Ovary (tissue), 9 donors: ENCODE measurements around the gene UNC5C. TPM values are rescaled to one million over a fixed set of nuclear protein-coding genes. Genes with fewer than 3 reads are reported as not detected.

Experiments used
- DNase-seq, 5 donors: peaks; one replicate each; pipeline ENCODE4 v3.0.0-alpha.2; 2019 to 2020
- H3K27ac ChIP-seq, 2 donors: fragments of 200-600 bp; one replicate each; pipeline versions ENCODE4 v1.5.1 to v1.8.0; 2019 to 2022
- H3K27me3 ChIP-seq: fragments of 200-600 bp; one replicate; pipeline ENCODE4 v1.8.0; 2022
- H3K36me3 ChIP-seq: fragments of 200-600 bp; sonication (generic); one replicate; pipeline ENCODE4 v1.5.1; 2019
- H3K4me1 ChIP-seq: one replicate; pipeline ENCODE4 v1.8.1; 2013; ENCODE audit warnings: mild to moderate bottlenecking, moderate library complexity; ENCODE audit not compliant: insufficient read depth
- H3K4me3 ChIP-seq: fragments of 200-600 bp; sonication (generic); one replicate; pipeline ENCODE4 v1.5.1; 2017
- H3K9me3 ChIP-seq, 2 donors: fragments of 200-600 bp in 1 of 2; sonication (generic) in 1 of 2; one replicate each; pipeline versions ENCODE4 v1.5.1 to v1.8.1; 2013 to 2019; ENCODE audit warnings: mild to moderate bottlenecking in 1 of 2, moderate library complexity in 1 of 2
- EP300 ChIP-seq: sonication (generic); formaldehyde crosslinking; IDR thresholded peaks from one replicate; pipeline ENCODE4 v1.6.1; 2017; ENCODE audit warnings: antibody characterized with exemption
- POLR2A ChIP-seq: fragments of 450-650 bp; IDR thresholded peaks from one replicate; pipeline ENCODE4 v1.6.1; 2017; ENCODE audit warnings: antibody characterized with exemption, mild to moderate bottlenecking, moderate library complexity
- WGBS, 3 donors: extraction: QIAGEN DNeasy Blood & Tissue Kit in 1 of 3; methylation state at CpG; one replicate each; pipeline versions ENCODE4 v1.1.5 to v1.1.7; 2013 to 2017; 5-methylcytosine and 5-hydroxymethylcytosine counted together
- intact Hi-C, 4 donors: fragments of 100-400 bp; cut with DNase I; formaldehyde crosslinking; loops; one replicate each; pipeline versions ENCODE4 v1.11.0 to v1.15.1; 2022 to 2023
- polyA plus RNA-seq, 2 donors: library from polyadenylated mRNA; stranded (reverse); fragments of 200-250 nt in 1 of 2; fragments of 350-450 nt in 1 of 2; fragmentation: Illumina TruSeq in 1 of 2; extraction: RNeasy Lipid Tissue Mini Kit (QIAGEN cat#74804) in 1 of 2; gene quantifications; one replicate each; pipeline ENCODE4 v1.2.3, GENCODE V29; 2013 to 2014
- total RNA-seq, 7 donors: library from RNA; depleted of rRNA in 2 of 7; stranded (reverse); fragments of >200 nt in 2 of 7; fragmentation: NEBNext Ultra II Directional in 3 of 7; extraction: Animal tissue kit (Norgen Biotek cat#: 25700) in 3 of 7; gene quantifications; one replicate each; pipeline versions ENCODE4 v1.1.0 to v1.2.4, GENCODE V29; 2016 to 2023
- TF ChIP-seq, protein P1 (sequence below), 3 donors: fragments of 450-650 bp in 2 of 3; fragments of 200-600 bp in 1 of 3; IDR thresholded peaks; one replicate each; pipeline versions ENCODE4 v1.5.1 to v1.8.0; 2016 to 2022; ENCODE audit warnings: antibody characterized with exemption in 3 of 3, mild to moderate bottlenecking in 1 of 3
- donor health status: DM: no; HTN: no; CAD: no; lungs with moderate emphysema.
- donor health status: DM: no; HTN: no; CAD: no.
- donor health status: Bipolar disorder and iron deficiency.
- donor health status: DM: yes; HTN: yes; CAD: no.
- donor health status: DM: no; HTN: no; CAD: no.
- donor health status: DM: yes; HTN: yes; CAD: no.

UNC5C gene
- total and polyA plus RNA-seq, 9 donors, result 1.8 to 9.4 (median 3.9) TPM

GRCh38 chr4:95432466-95432865 lies 116.3 kb downstream of the UNC5C start:
- no peak overlapping the region for H3K27ac ChIP-seq
- H3K36me3 ChIP-seq, result no peaks in the 10 kb centered on the region
- no peaks in the 10 kb centered on the region for H3K4me1 ChIP-seq
- no peak overlapping the region for H3K4me3 ChIP-seq
- intact Hi-C loops, result no loop called here
- H3K27me3 ChIP-seq, result no peaks in the 10 kb centered on the region
- H3K9me3 ChIP-seq, result no peaks in the 10 kb centered on the region
- DNase-seq, result no peak
- 81 to 89% (median 83%) methylated on average over 1 of the region's 1 CpG for WGBS, 3 donors
- TF ChIP-seq, protein P1, sequence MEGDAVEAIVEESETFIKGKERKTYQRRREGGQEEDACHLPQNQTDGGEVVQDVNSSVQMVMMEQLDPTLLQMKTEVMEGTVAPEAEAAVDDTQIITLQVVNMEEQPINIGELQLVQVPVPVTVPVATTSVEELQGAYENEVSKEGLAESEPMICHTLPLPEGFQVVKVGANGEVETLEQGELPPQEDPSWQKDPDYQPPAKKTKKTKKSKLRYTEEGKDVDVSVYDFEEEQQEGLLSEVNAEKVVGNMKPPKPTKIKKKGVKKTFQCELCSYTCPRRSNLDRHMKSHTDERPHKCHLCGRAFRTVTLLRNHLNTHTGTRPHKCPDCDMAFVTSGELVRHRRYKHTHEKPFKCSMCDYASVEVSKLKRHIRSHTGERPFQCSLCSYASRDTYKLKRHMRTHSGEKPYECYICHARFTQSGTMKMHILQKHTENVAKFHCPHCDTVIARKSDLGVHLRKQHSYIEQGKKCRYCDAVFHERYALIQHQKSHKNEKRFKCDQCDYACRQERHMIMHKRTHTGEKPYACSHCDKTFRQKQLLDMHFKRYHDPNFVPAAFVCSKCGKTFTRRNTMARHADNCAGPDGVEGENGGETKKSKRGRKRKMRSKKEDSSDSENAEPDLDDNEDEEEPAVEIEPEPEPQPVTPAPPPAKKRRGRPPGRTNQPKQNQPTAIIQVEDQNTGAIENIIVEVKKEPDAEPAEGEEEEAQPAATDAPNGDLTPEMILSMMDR (IDR thresholded peaks at IDR 0.05), result no peak
- TF ChIP-seq POLR2A (no peak), EP300 (no peak)

DNA sequence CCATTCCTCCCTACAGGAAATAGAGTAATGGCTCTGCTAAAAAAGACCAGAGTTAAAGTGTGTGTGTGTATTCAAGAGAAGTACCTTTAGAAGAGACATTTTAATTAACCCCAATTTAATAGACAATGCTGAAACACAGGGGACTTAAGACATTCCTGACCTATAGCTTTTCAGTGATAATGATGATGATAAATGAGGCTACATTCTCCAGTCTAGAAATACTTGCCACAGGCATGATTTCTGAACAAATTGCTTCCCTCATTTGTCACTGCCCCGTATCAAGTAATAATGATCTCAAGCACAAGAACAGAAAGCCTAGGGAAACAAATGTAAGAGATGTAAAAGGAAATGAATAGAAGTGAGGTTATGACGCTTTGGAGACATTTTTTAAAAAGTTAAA lies 117.1 kb downstream of the UNC5C start:
- TF ChIP-seq POLR2A (no peak), EP300 (no peak)
- TF ChIP-seq, protein P1 (IDR thresholded peaks at IDR 0.05), result no peak
- 87 to 95% (median 93%) methylated on average over 2 of the region's 2 CpGs for WGBS, 3 donors
- Histone ChIP-seq H3K9me3 (no peaks in the 10 kb centered on the region), H3K27me3 (no peaks in the 10 kb centered on the region), H3K4me1 (no peaks in the 10 kb centered on the region), H3K4me3 (no peak overlapping the region), H3K27ac (no peak overlapping the region), H3K36me3 (no peaks in the 10 kb centered on the region)
- no peak for DNase-seq
- intact Hi-C loops, result no loop called here

DNA sequence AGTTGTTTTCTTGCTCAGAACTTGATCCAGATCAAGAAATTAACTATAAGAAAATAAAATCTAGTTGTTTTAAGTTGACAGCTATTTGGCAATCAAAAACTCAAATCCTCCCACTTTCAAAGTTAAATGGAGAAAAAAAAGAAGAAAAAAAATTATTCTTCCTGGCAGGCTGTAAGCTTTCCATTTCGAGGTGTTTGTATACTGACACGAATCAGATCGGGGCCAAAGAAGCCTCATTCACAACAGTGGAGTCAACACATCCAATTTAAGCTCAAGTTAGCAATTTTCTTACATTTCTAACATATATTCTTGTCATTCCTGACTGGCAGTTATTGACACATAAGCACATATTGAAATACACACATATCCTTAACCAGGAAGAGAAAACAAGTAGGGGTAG lies 119.4 kb downstream of the UNC5C start:
- no peaks in the 10 kb centered on the region for H3K9me3 ChIP-seq
- intact Hi-C loops, result no loop called here
- no peak overlapping the region for H3K27ac ChIP-seq
- no peak for TF ChIP-seq POLR2A
- TF ChIP-seq, protein P1 (IDR thresholded peaks at IDR 0.05), result no peak
- no peak for TF ChIP-seq EP300
- no peaks in the 10 kb centered on the region for H3K36me3 ChIP-seq
- no peaks in the 10 kb centered on the region for H3K27me3 ChIP-seq
- no peak for DNase-seq
- 67 to 85% (median 83%) methylated on average over 3 of the region's 3 CpGs for WGBS, 3 donors
- H3K4me1 ChIP-seq, result no peaks in the 10 kb centered on the region
- no peak overlapping the region for H3K4me3 ChIP-seq

DNA sequence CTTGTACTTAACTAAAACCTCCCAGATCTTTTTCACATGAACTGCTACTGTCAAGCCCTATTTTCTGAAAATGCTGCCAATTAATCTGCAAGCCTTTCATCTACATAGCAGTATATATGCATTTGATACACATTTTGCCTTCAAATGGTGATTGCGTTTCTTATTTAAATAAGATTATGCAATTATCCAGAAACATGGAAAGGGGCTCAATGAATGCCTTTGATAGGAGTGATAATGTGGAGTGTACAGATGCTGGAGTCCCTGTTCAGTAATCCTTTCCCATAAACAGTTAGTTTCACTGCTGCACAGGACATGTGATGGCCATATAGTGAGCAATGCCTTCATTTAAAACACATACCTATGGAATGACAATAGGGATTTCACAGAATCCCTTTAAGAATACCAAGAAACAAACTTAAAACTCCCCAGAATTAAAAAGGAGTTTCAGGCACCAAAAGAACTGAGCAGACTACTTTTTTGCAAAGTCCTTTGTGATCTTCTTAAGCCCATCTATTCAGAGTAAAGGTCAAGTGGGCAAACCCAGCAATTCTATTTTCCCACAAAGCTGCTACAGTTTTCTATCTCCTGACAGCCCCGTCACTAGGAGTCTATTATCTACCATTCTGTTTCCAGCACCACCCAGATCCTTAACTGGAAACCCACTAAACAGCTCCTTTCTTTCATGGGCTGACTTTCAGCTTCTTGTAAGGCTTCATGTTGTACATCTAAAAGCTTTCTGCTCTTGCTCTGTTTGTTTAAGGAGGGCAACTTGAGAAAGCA lies 120.3 kb downstream of the UNC5C start:
- Histone ChIP-seq H3K4me3 (no peak overlapping the region), H3K27ac (no peak overlapping the region), H3K9me3 (no peaks in the 10 kb centered on the region), H3K36me3 (no peaks in the 10 kb centered on the region), H3K4me1 (no peaks in the 10 kb centered on the region), H3K27me3 (no peaks in the 10 kb centered on the region)
- intact Hi-C loops, result no loop called here
- DNase-seq, result no peak
- WGBS, 3 donors, result 78 to 88% (median 80%) methylated on average over 2 of the region's 2 CpGs
- TF ChIP-seq, protein P1 (IDR thresholded peaks at IDR 0.05), result no peak
- TF ChIP-seq POLR2A (no peak), EP300 (no peak)
